HG02884 (cell line): ENCODE data around the gene RAB15.

Experiments used
- ATAC-seq: cut with Tn5 transposase; IDR thresholded peaks from one replicate; pipeline ENCODE4 v1.9.1; 2021; ENCODE audit warnings: mild to moderate bottlenecking, moderate library complexity; ENCODE audit not compliant: unreplicated experiment

RAB15 gene

GRCh38 chr14:64956697-64957406, 15.3 kb downstream of the RAB15 start:
- ATAC-seq = no peak

GRCh38 chr14:64955297-64955696, 16.8 kb downstream of the RAB15 start:
- ATAC-seq = no peak

DNA sequence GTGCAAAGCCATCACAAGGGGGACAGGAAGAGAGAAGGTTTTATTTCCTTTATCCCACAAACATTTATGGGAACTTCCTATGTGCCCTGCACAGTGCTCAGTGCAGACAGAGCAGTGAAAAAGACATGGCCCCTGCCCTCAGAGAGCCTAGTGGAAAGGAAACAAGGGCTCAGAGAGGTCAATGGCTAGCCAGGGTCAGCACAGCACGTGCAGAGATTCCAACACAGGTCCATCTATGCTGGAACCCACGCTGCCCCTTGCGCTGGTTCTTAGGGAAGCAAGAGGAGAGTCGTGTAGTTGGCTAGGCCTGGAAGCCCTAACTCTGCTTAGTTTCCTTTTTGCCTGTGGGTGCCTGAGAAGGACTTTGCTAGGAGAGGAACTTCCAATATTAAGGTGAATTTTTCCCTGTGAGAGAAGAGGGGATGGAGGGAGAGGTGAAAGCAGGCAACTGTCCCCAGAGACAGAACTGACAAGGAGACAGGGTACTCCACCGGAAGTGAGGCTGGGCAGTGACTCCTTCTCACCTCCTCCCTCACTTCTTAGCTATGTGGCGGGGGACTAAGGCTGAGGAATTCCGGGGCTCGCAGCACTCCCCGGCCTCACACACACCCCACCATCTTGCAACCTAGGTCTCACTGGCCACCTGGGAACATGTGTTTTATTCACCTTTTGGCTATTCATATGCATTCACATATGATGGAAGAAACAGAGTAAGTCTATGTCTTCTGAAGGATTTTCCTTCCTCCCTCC, 17.5 kb downstream of the RAB15 start:
- ATAC-seq = no peak

- no peak for ATAC-seq
Measured at GRCh38 chr14:64953661-64954060, 18.5 kb downstream of the RAB15 start.

GRCh38 chr14:64953310-64953654, 18.9 kb downstream of the RAB15 start:
- ATAC-seq = no peak

DNA sequence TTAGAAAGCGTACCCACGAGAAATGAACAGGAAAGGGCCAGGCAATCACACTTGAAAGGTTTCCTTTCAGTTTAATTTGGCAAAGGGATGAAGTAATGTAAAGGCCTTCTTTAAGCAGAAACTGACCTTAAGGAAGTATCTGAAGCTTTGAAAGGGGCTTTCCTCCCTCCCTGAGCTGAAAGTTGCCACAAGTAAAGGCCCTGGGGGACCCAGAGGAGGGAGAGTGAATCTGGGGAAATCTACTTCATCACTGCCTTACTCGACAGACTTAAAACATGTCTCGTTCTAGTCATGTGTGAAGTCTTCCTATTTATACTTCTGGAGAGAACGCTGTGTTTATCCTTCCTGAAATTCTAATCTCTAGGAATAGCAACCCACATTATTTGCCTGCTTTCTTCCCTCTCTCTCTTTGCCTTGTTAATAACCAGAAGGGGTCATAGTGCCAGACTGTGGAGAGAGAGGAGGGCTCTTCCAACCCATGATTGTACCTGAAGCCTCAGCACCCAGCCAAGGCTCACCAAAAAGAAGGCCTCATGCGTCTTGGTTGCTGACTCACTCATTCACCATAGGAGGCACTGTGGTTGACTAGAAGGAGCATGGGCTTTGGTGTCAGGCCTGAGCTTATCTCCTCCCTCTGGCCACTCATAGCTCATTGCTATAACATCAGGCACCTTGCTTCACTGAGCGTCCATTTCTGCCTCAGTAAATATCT, 19.4 kb downstream of the RAB15 start:
- no peak for ATAC-seq

GRCh38 chr14:64951724-64952123, 20.4 kb downstream of the RAB15 start:
- no peak for ATAC-seq

DNA sequence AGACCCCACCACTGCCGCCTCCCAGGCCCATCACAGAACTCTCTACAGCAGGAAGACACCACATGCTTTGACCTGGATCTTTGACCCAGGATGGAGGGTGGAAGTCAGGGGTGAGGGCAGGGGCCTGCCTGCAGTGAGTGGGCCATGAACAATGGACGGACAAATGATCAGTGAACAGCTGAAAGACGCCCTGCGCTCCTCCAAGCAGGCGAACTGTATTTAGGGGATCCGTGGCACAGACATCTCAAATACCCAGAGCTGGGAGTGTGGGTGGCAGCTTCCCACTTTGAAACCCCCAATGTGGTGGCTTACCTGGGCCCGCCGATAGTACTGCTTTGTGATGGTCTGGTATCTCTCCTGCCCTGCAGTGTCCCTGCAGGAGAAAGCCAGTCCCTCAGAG, 20.8 kb downstream of the RAB15 start:
- ATAC-seq = no peak

DNA sequence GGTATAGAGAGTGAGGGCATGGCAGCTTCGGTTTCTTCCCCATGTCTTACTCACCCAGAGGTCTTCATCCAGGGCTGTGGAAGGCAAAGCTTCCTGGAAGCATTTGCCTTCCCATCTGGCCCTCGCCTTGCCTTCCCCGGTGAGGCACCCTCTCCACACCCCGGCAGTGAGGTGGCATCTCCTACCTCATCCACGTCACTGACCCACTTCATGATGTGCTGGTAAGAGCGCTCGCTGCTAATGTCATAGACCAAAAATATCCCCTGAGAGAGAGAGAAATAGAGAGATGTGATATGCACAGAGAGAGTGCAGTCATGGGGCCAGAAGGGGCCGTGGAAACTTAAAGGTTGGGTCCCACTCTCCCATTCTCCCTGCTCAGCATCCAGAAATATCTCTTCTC, 21.2 kb downstream of the RAB15 start:
- ATAC-seq = no peak

DNA sequence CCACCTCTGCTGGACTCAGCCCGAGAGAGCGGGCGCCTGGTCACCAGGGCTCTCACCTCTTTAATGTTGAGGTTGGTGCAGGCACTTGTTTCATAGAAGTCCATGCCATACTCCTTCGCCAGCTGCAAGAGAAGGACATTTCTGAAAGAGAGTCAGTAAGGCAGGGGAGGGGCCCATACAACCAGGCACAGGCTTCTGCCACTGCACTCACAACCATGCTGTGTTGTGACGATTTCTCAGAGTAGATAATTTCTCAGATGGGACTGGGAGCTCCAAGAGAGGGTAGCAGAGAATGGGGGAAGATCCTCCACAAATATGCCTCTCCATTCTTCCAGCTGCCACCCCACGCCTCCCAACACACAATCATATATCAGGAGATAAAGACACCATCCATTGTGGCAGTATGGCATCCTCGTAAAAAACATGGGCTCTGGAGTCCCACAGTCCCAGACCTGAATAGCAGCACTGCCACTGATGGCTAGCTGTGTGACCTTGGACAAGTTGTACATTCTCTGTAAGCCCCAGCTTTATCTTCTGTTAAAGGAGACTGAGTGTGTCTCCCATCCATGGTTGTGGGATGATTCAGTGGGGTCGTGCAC, 23.4 kb downstream of the RAB15 start:
- no peak for ATAC-seq

- no peak for ATAC-seq
Measured at GRCh38 chr14:64947710-64948611, 24.2 kb downstream of the RAB15 start.

GRCh38 chr14:64946310-64947045, 25.7 kb downstream of the RAB15 start:
- ATAC-seq = no peak

DNA sequence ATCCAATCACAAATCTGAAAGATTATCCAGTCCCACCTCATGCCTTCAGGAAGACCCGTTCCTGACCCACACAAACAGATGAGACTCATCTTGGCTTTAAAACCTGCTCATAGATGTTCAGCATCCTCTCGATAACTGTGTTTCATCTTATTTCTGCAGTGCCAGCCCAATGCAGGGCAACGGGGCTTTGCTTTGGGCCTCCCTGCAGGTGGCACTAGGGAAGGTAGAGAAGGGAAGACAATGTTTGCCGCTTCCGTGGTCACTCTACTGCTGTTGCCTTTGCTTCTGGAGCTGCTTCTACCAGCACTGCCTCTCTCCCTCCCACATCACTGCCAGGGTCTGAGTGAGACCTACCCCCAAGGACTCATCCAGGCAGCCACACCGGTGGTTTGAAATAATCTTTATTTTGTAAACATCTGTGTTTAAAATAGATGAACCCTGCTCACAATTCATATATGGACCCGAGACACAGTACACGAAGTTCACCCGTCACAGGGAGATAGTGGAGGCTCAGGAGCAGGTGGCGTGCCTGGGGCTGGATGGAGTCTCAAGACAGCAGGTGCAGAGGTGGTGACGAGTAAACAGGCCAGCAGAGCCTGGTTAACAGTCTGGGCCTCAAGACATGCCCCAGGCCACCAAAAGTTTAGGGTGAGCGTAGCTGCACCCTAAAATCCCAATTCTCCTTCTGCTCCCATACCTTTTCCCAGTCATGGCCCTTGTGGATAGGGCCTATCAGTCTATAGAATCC, 26.5 kb downstream of the RAB15 start:
- no peak for ATAC-seq

DNA sequence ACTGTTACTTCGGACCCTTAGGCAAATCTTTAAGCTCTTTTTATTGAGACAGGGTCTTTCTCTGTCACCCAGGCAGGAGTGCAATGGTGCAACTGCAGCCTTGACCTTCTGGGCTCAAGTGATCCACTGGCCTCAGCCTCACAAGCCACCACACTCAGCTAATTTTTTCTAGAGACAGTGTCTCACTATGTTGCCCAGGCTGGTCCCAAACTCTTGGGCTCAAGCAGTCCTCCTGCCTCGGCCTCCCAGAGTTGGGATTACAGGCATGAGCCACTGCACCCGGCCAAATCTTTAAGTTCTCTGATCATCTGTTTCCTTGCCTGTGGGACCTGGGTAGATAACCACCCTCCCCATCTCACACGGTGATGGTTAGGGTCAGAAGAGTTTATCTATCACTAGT, 27.3 kb downstream of the RAB15 start:
- ATAC-seq = no peak

- no peak for ATAC-seq
Measured at GRCh38 chr14:64944041-64944440, 28.1 kb downstream of the RAB15 start.

GRCh38 chr14:64943556-64943955, 28.6 kb downstream of the RAB15 start:
- ATAC-seq = no peak

- ATAC-seq = no peak
Measured at GRCh38 chr14:64942531-64943111, 29.5 kb downstream of the RAB15 start, which contains the start of gene GPX2. GPX2 (minus strand) TSS chr14:64942745; CDS start chr14:64942726, 19 bp downstream.

DNA sequence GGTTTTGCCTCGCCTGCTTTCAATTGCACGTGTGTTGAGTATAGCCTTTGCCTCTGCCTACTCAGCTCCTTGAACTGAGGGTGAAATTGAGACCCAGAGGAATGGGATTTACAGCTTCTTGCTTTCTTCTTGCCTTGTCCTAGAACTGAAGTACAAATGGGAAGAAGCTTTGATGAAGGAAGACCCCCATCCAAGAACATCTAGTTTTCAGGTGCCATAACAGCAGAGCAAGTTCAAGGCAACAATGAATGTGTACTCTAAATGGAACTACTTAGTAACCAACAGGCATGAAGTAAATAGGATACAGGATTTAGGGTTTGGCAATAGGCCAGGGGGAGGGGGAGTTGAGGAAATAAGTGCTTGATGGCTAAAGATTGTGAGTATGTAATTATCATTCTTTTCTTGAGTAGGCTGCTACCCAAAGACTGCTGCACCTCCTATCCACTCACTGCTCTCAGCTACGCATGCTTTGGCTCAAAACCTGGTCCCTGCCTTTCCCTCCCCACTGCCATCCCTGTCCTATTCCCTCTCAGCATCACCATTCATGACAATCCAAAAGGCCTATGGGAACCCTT, 31.7 kb downstream of the RAB15 start:
- ATAC-seq = no peak
